Measurements from ENCODE around the gene FAM222A.

The FAM222A gene

GRCh38 chr12:109744986-109745942 is 31.6 kb downstream of the FAM222A start:
- no peaks in the 10 kb centered on the region for H3K27me3 ChIP-seq (ENCODE audit: insufficient read depth, poor library complexity, severe bottlenecking)
- TF ChIP-seq POLR2AphosphoS5 (IDR thresholded peaks at IDR 0.05; ENCODE audit: low read depth) (no peak), GABPA (IDR thresholded peaks at IDR 0.05; ENCODE audit: low read depth) (no peak), SPI1 (IDR thresholded peaks at IDR 0.05; ENCODE audit: borderline replicate concordance, low read depth) (no peak)
- TF ChIP-seq, protein P1, sequence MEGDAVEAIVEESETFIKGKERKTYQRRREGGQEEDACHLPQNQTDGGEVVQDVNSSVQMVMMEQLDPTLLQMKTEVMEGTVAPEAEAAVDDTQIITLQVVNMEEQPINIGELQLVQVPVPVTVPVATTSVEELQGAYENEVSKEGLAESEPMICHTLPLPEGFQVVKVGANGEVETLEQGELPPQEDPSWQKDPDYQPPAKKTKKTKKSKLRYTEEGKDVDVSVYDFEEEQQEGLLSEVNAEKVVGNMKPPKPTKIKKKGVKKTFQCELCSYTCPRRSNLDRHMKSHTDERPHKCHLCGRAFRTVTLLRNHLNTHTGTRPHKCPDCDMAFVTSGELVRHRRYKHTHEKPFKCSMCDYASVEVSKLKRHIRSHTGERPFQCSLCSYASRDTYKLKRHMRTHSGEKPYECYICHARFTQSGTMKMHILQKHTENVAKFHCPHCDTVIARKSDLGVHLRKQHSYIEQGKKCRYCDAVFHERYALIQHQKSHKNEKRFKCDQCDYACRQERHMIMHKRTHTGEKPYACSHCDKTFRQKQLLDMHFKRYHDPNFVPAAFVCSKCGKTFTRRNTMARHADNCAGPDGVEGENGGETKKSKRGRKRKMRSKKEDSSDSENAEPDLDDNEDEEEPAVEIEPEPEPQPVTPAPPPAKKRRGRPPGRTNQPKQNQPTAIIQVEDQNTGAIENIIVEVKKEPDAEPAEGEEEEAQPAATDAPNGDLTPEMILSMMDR (IDR thresholded peaks at IDR 0.05; ENCODE audit: insufficient read depth, low read length), result no peak
- TF ChIP-seq, protein P2, sequence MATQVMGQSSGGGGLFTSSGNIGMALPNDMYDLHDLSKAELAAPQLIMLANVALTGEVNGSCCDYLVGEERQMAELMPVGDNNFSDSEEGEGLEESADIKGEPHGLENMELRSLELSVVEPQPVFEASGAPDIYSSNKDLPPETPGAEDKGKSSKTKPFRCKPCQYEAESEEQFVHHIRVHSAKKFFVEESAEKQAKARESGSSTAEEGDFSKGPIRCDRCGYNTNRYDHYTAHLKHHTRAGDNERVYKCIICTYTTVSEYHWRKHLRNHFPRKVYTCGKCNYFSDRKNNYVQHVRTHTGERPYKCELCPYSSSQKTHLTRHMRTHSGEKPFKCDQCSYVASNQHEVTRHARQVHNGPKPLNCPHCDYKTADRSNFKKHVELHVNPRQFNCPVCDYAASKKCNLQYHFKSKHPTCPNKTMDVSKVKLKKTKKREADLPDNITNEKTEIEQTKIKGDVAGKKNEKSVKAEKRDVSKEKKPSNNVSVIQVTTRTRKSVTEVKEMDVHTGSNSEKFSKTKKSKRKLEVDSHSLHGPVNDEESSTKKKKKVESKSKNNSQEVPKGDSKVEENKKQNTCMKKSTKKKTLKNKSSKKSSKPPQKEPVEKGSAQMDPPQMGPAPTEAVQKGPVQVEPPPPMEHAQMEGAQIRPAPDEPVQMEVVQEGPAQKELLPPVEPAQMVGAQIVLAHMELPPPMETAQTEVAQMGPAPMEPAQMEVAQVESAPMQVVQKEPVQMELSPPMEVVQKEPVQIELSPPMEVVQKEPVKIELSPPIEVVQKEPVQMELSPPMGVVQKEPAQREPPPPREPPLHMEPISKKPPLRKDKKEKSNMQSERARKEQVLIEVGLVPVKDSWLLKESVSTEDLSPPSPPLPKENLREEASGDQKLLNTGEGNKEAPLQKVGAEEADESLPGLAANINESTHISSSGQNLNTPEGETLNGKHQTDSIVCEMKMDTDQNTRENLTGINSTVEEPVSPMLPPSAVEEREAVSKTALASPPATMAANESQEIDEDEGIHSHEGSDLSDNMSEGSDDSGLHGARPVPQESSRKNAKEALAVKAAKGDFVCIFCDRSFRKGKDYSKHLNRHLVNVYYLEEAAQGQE (IDR thresholded peaks at IDR 0.05; ENCODE audit: insufficient replicate concordance, low read depth), result no peak
- DNase-seq (ENCODE audit: low read depth in 1 of 2, low spot score in 1 of 2), result no peak
- H3K27ac ChIP-seq (replicated peaks), result no peak overlapping the region
- H3K4me3 ChIP-seq (replicated peaks; ENCODE audit: insufficient read depth, low read length), result no peak overlapping the region

DNA sequence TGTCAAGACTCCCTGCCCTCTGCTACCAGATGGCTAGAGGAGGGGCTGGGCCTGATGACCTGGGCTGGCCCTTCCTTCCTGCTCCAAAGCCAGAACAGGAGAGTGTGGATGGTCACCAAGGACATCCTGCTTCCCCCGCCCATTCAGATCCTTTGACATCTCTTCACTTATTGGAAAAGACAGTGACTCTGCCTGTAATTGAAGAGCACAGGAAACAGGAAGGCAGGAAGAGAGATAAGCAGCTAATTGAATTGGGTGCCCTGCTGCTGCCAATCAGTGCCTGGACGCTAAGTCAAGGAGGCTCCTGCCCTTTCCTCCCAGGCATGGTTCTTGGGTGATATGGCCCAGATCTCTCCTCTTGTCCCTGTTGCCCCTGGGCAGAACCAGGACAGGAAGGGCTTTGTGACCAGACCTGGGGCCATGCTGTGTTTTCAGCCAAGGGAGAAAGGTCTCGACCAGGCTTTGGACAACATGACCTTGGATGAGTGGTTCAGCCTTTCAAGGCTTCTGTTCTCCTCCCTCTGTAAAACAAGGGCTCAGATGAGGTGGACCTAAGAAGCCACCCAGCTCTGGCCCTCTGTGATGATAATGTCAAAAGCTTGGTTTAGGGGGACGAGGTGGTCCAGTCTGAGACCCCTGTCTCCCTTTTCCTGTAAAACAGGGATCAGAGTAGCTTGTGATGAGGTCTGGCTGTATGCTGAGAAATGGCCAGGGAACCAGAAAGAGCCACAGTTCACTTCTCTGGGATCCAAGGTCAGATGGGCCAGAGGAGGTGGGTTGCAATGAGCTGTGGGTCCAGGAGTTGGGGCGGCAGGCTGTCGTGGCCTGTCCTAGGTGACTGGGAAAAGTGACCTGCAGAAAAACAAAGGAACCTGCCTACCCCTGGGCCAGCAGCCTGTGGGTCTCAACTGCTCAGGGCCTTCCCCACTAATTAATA is 38.8 kb downstream of the FAM222A start:
- no peak overlapping the region for H3K27ac ChIP-seq (replicated peaks)
- DNase-seq (ENCODE audit: low read depth in 1 of 2, low spot score in 1 of 2), result no peak
- no peaks in the 10 kb centered on the region for H3K27me3 ChIP-seq (ENCODE audit: insufficient read depth, poor library complexity, severe bottlenecking)
- TF ChIP-seq POLR2AphosphoS5 (IDR thresholded peaks at IDR 0.05; ENCODE audit: low read depth) (no peak), GABPA (IDR thresholded peaks at IDR 0.05; ENCODE audit: low read depth) (no peak), SPI1 (IDR thresholded peaks at IDR 0.05; ENCODE audit: borderline replicate concordance, low read depth) (no peak)
- TF ChIP-seq, protein P1 (IDR thresholded peaks at IDR 0.05; ENCODE audit: insufficient read depth, low read length), result no peak
- TF ChIP-seq, protein P2 (IDR thresholded peaks at IDR 0.05; ENCODE audit: insufficient replicate concordance, low read depth), result no peak
- H3K4me3 ChIP-seq (replicated peaks; ENCODE audit: insufficient read depth, low read length), result no peak overlapping the region

GRCh38 chr12:109753054-109753401 is 39.4 kb downstream of the FAM222A start:
- no peak overlapping the region for H3K27ac ChIP-seq (replicated peaks)
- DNase-seq (ENCODE audit: low read depth in 1 of 2, low spot score in 1 of 2), result no peak
- H3K4me3 ChIP-seq (replicated peaks; ENCODE audit: insufficient read depth, low read length), result no peak overlapping the region
- no peaks in the 10 kb centered on the region for H3K27me3 ChIP-seq (ENCODE audit: insufficient read depth, poor library complexity, severe bottlenecking)
- TF ChIP-seq, protein P2 (IDR thresholded peaks at IDR 0.05; ENCODE audit: insufficient replicate concordance, low read depth), result no peak
- TF ChIP-seq, protein P1 (IDR thresholded peaks at IDR 0.05; ENCODE audit: insufficient read depth, low read length), result no peak
- TF ChIP-seq GABPA (IDR thresholded peaks at IDR 0.05; ENCODE audit: low read depth), result no peak
- TF ChIP-seq SPI1 (IDR thresholded peaks at IDR 0.05; ENCODE audit: borderline replicate concordance, low read depth), result no peak
- no peak for TF ChIP-seq POLR2AphosphoS5 (IDR thresholded peaks at IDR 0.05; ENCODE audit: low read depth)
